Measurements from ENCODE around the gene RAB11FIP4. TPM values are rescaled to one million over a fixed set of nuclear protein-coding genes. Genes with fewer than 3 reads are reported as not detected.
A peak's percentile ranks its signal among the peaks of the same experiment; 100 is the strongest.

Gene RAB11FIP4
- total and polyA plus RNA-seq, 2 of the 13 experiments (the other 11 are each of a cell fraction or from before 2014, with no cell fraction given), result 28.0 to 89.3 TPM

DNA sequence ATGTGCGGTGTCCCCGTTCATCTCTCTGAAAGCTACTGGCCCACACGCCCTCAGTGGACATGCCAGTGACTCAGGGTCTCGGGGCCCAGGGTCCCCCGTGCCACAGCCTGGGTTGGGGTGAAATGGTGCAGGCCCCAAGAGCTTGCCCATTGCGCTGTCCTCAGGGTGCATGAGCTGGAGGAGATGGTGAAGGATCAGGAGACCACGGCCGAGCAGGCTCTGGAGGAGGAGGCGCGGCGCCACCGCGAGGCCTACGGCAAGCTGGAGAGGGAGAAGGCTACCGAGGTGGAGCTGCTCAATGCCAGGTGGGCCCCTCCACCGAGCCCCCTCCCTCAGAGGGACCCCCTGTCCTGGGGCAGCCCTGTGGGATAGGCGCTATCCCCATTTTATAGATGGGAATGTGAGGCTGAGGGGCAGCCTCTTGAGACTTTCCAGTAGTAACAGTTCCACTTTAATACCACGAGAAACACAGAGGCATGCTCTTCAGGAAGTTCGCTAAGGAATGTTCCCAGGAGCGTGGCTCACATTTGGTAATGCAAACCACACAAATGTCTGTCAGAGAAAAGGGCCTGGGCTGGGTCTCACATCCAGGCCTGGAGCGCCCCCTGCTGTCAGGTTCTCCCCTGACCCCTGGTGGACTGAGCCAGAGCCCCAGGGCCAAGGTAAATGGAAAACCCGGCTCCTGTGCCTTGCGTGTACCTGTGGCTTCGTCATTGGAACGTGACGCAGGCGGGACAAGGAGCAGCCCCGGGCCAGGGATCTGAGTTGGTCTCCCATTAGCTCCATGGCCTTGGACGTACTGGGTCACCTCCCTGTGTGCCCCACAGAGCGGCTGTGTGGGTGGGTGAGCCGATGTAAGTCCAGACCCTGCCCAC lies 133.7 kb downstream of the RAB11FIP4 start (continued):
- TF ChIP-seq, protein P1, sequence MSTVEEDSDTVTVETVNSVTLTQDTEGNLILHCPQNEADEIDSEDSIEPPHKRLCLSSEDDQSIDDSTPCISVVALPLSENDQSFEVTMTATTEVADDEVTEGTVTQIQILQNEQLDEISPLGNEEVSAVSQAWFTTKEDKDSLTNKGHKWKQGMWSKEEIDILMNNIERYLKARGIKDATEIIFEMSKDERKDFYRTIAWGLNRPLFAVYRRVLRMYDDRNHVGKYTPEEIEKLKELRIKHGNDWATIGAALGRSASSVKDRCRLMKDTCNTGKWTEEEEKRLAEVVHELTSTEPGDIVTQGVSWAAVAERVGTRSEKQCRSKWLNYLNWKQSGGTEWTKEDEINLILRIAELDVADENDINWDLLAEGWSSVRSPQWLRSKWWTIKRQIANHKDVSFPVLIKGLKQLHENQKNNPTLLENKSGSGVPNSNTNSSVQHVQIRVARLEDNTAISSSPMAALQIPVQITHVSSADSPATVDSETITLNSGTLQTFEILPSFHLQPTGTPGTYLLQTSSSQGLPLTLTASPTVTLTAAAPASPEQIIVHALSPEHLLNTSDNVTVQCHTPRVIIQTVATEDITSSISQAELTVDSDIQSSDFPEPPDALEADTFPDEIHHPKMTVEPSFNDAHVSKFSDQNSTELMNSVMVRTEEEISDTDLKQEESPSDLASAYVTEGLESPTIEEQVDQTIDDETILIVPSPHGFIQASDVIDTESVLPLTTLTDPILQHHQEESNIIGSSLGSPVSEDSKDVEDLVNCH (CRISPR knock-in tag; IDR thresholded peaks at IDR 0.05), result no peak
- TF ChIP-seq HOXA5 (CRISPR knock-in tag; IDR thresholded peaks at IDR 0.05) (no peak), ETV6 (CRISPR knock-in tag; conservative IDR thresholded peaks at IDR 0.05) (no peak), SRSF9 (IDR thresholded peaks at IDR 0.05; ENCODE audit: borderline replicate concordance, insufficient read depth, low read depth, low read length, poor library complexity, severe bottlenecking) (no peak), SOX6 (IDR thresholded peaks at IDR 0.05) (no peak), SOX6 (CRISPR knock-in tag; IDR thresholded peaks at IDR 0.05) (0 out of 2 replicates have a peak, but pooled peaks have one; percentile 16), EEA1 (CRISPR knock-in tag; IDR thresholded peaks at IDR 0.05; ENCODE audit: borderline replicate concordance) (no peak), ZZZ3 (CRISPR knock-in tag; IDR thresholded peaks at IDR 0.05; ENCODE audit: borderline replicate concordance) (no peak), ZEB1 (IDR thresholded peaks at IDR 0.05; ENCODE audit: insufficient replicate concordance, low read depth) (no peak), ZNF790 (CRISPR knock-in tag; IDR thresholded peaks at IDR 0.05; ENCODE audit: borderline replicate concordance) (no peak), ZNF430 (CRISPR knock-in tag; IDR thresholded peaks at IDR 0.05) (no peak)
- TF ChIP-seq, protein P2, sequence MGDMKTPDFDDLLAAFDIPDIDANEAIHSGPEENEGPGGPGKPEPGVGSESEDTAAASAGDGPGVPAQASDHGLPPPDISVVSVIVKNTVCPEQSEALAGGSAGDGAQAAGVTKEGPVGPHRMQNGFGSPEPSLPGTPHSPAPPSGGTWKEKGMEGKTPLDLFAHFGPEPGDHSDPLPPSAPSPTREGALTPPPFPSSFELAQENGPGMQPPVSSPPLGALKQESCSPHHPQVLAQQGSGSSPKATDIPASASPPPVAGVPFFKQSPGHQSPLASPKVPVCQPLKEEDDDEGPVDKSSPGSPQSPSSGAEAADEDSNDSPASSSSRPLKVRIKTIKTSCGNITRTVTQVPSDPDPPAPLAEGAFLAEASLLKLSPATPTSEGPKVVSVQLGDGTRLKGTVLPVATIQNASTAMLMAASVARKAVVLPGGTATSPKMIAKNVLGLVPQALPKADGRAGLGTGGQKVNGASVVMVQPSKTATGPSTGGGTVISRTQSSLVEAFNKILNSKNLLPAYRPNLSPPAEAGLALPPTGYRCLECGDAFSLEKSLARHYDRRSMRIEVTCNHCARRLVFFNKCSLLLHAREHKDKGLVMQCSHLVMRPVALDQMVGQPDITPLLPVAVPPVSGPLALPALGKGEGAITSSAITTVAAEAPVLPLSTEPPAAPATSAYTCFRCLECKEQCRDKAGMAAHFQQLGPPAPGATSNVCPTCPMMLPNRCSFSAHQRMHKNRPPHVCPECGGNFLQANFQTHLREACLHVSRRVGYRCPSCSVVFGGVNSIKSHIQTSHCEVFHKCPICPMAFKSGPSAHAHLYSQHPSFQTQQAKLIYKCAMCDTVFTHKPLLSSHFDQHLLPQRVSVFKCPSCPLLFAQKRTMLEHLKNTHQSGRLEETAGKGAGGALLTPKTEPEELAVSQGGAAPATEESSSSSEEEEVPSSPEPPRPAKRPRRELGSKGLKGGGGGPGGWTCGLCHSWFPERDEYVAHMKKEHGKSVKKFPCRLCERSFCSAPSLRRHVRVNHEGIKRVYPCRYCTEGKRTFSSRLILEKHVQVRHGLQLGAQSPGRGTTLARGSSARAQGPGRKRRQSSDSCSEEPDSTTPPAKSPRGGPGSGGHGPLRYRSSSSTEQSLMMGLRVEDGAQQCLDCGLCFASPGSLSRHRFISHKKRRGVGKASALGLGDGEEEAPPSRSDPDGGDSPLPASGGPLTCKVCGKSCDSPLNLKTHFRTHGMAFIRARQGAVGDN (CRISPR knock-in tag; IDR thresholded peaks at IDR 0.05), result peak; percentile 61
- TF ChIP-seq, protein P3, sequence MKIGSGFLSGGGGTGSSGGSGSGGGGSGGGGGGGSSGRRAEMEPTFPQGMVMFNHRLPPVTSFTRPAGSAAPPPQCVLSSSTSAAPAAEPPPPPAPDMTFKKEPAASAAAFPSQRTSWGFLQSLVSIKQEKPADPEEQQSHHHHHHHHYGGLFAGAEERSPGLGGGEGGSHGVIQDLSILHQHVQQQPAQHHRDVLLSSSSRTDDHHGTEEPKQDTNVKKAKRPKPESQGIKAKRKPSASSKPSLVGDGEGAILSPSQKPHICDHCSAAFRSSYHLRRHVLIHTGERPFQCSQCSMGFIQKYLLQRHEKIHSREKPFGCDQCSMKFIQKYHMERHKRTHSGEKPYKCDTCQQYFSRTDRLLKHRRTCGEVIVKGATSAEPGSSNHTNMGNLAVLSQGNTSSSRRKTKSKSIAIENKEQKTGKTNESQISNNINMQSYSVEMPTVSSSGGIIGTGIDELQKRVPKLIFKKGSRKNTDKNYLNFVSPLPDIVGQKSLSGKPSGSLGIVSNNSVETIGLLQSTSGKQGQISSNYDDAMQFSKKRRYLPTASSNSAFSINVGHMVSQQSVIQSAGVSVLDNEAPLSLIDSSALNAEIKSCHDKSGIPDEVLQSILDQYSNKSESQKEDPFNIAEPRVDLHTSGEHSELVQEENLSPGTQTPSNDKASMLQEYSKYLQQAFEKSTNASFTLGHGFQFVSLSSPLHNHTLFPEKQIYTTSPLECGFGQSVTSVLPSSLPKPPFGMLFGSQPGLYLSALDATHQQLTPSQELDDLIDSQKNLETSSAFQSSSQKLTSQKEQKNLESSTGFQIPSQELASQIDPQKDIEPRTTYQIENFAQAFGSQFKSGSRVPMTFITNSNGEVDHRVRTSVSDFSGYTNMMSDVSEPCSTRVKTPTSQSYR (CRISPR knock-in tag; IDR thresholded peaks at IDR 0.05; ENCODE audit: borderline replicate concordance), result no peak
- TF ChIP-seq, protein P4, sequence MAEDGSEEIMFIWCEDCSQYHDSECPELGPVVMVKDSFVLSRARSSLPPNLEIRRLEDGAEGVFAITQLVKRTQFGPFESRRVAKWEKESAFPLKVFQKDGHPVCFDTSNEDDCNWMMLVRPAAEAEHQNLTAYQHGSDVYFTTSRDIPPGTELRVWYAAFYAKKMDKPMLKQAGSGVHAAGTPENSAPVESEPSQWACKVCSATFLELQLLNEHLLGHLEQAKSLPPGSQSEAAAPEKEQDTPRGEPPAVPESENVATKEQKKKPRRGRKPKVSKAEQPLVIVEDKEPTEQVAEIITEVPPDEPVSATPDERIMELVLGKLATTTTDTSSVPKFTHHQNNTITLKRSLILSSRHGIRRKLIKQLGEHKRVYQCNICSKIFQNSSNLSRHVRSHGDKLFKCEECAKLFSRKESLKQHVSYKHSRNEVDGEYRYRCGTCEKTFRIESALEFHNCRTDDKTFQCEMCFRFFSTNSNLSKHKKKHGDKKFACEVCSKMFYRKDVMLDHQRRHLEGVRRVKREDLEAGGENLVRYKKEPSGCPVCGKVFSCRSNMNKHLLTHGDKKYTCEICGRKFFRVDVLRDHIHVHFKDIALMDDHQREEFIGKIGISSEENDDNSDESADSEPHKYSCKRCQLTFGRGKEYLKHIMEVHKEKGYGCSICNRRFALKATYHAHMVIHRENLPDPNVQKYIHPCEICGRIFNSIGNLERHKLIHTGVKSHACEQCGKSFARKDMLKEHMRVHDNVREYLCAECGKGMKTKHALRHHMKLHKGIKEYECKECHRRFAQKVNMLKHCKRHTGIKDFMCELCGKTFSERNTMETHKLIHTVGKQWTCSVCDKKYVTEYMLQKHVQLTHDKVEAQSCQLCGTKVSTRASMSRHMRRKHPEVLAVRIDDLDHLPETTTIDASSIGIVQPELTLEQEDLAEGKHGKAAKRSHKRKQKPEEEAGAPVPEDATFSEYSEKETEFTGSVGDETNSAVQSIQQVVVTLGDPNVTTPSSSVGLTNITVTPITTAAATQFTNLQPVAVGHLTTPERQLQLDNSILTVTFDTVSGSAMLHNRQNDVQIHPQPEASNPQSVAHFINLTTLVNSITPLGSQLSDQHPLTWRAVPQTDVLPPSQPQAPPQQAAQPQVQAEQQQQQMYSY (CRISPR knock-in tag; IDR thresholded peaks at IDR 0.05), result peak; percentile 91

Data from HepG2 (cell line).